K562 (cell line): ENCODE data around the gene THRSP. TPM values are rescaled to one million over a fixed set of nuclear protein-coding genes. Genes with fewer than 3 reads are reported as not detected.
A peak's percentile ranks its signal among the peaks of the same experiment; 100 is the strongest.

Source experiments
- AFF1 ChIP-seq, 2 experiments: fragments of 450-650 bp; IDR thresholded peaks; 2 replicates each; pipeline ENCODE4 v1.6.1; 2018; ENCODE audit warnings: mild to moderate bottlenecking in 2 of 2, low read depth in 1 of 2; ENCODE audit not compliant: partially characterized antibody in 2 of 2
- CBFB ChIP-seq: sonication (generic); formaldehyde crosslinking; IDR thresholded peaks from 2 replicates; pipeline ENCODE4 v1.4.0; 2020; ENCODE audit warnings: mild to moderate bottlenecking, missing genetic modification reagents
- CREB3 ChIP-seq: fragments of 450-650 bp; conservative IDR thresholded peaks from 2 replicates; pipeline ENCODE4 v1.6.1; 2016; ENCODE audit warnings: missing genetic modification characterization, low read depth, mild to moderate bottlenecking, missing compliant biosample characterization, moderate library complexity
- EP400 ChIP-seq: fragments of 450-650 bp; IDR thresholded peaks from 2 replicates; pipeline ENCODE4 v1.6.1; 2017; ENCODE audit warnings: antibody characterized with exemption, mild to moderate bottlenecking, moderate library complexity
- HDAC1 ChIP-seq, 2 experiments: fragments of 450-650 bp; IDR thresholded peaks; 2 replicates each; pipeline ENCODE4 v1.6.1; 2016 to 2017; ENCODE audit warnings: inconsistent platforms in 1 of 2, mild to moderate bottlenecking in 1 of 2, moderate library complexity in 1 of 2
- MEF2D ChIP-seq: conservative IDR thresholded peaks from 2 replicates; pipeline ENCODE4 v1.6.1; 2016; ENCODE audit warnings: low read depth, missing genetic modification characterization, missing compliant biosample characterization
- MYC ChIP-seq, 2 experiments: fragments of 250-450 bp in 1 of 2; sonication (Bioruptor Pico) in 1 of 2; IDR thresholded peaks; 2 replicates each; pipeline versions ENCODE4 v1.5.1 to v1.6.1; 2012 to 2021; ENCODE audit warnings: low read depth in 2 of 2, borderline replicate concordance in 1 of 2, improper control_type of control experiment in 1 of 2, low read length in 1 of 2, mild to moderate bottlenecking in 1 of 2, moderate library complexity in 1 of 2
- PKNOX1 ChIP-seq: fragments of 450-650 bp; IDR thresholded peaks from 2 replicates; pipeline ENCODE4 v1.6.1; 2016
- SOX6 ChIP-seq: fragments of 450-650 bp; IDR thresholded peaks from 2 replicates; pipeline ENCODE4 v1.6.1; 2014; ENCODE audit warnings: mild to moderate bottlenecking
- TAL1 ChIP-seq: fragments of 450-650 bp; IDR thresholded peaks from 2 replicates; pipeline ENCODE4 v1.6.1; 2016; ENCODE audit warnings: mild to moderate bottlenecking
- TRIM24 ChIP-seq, 2 experiments: fragments of 450-650 bp; IDR thresholded peaks; 2 replicates each; pipeline ENCODE4 v1.6.1; 2016
- polyA plus RNA-seq, 8 experiments: library from polyadenylated mRNA; depleted of rRNA in 4 of 8; stranded (reverse) in 5 of 8; unstranded in 3 of 8; fragments of >200 nt; fragmentation: Nextera tagmentation in 2 of 8; fragmentation: Illumina TruSeq in 1 of 8; extraction: Ambion mirVana in 2 of 8; extraction: Trizol in 1 of 8; gene quantifications; 2 replicates each; pipeline versions ENCODE4 v1.2.1 to v1.2.3, GENCODE V29; 2011 to 2014; ENCODE audit warnings: inconsistent platforms in 1 of 8, missing spikeins in 1 of 8
- total RNA-seq, 7 experiments: library from RNA; depleted of rRNA in 6 of 7; stranded (reverse); fragments of >200 nt in 6 of 7; fragmentation: Illumina TruSeq in 2 of 7; extraction: Trizol in 2 of 7; gene quantifications; 2 replicates each; pipeline versions ENCODE4 v1.2.1 to v1.2.3, GENCODE V29; 2011 to 2021; ENCODE audit warnings: low replicate concordance in 1 of 7
- TF ChIP-seq, protein P1 (sequence below), 3 experiments: fragments of 200-800 bp in 1 of 3; fragments of 250-450 bp in 1 of 3; fragments of 450-650 bp in 1 of 3; sonication (Bioruptor Pico) in 1 of 3; sonication (Bioruptor generic) in 1 of 3; formaldehyde crosslinking in 1 of 3; IDR thresholded peaks; 2 replicates each; pipeline versions ENCODE4 v1.6.1 to v1.8.0; 2016 to 2022; ENCODE audit warnings: mild to moderate bottlenecking in 2 of 3, missing genetic modification characterization in 2 of 3, missing compliant biosample characterization in 1 of 3, moderate library complexity in 1 of 3

THRSP gene
- total and polyA plus RNA-seq, 9 of the 15 experiments (the other 6 are each of a cell fraction or from before 2014, with no cell fraction given): 0.23 to 0.56 (median 0.31) TPM; not detected in 2

- TF ChIP-seq, protein P1, sequence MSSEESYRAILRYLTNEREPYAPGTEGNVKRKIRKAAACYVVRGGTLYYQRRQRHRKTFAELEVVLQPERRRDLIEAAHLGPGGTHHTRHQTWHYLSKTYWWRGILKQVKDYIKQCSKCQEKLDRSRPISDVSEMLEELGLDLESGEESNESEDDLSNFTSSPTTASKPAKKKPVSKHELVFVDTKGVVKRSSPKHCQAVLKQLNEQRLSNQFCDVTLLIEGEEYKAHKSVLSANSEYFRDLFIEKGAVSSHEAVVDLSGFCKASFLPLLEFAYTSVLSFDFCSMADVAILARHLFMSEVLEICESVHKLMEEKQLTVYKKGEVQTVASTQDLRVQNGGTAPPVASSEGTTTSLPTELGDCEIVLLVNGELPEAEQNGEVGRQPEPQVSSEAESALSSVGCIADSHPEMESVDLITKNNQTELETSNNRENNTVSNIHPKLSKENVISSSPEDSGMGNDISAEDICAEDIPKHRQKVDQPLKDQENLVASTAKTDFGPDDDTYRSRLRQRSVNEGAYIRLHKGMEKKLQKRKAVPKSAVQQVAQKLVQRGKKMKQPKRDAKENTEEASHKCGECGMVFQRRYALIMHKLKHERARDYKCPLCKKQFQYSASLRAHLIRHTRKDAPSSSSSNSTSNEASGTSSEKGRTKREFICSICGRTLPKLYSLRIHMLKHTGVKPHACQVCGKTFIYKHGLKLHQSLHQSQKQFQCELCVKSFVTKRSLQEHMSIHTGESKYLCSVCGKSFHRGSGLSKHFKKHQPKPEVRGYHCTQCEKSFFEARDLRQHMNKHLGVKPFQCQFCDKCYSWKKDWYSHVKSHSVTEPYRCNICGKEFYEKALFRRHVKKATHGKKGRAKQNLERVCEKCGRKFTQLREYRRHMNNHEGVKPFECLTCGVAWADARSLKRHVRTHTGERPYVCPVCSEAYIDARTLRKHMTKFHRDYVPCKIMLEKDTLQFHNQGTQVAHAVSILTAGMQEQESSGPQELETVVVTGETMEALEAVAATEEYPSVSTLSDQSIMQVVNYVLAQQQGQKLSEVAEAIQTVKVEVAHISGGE (CRISPR knock-in tag; IDR thresholded peaks at IDR 0.05): 0 out of 6 replicates have a peak, but pooled peaks of 1 of the 3 experiments have one; percentile 19
- peak; percentile 39; the same call in 1 of the 2 replicates for TF ChIP-seq TAL1
- TF ChIP-seq EP400: peak; percentile 94
- peak in 1 of 2 experiments; percentile 27; a peak in 1 of 4 replicates for TF ChIP-seq TRIM24 (IDR thresholded peaks at IDR 0.05)
- TF ChIP-seq PKNOX1: peak; percentile 51; the same call in 1 of the 2 replicates
- peak; percentile 92 for TF ChIP-seq MYC (IDR thresholded peaks at IDR 0.05; ENCODE audit: low read depth, low read length)
- TF ChIP-seq MYC (CRISPR knock-in tag; IDR thresholded peaks at IDR 0.05; ENCODE audit: borderline replicate concordance, low read depth): 0 out of 2 replicates have a peak, but pooled peaks have one; percentile 55
- TF ChIP-seq AFF1 (IDR thresholded peaks at IDR 0.05; ENCODE audit: low read depth in 1 of 2, partially characterized antibody in 2 of 2): peak in 1 of 2 experiments; percentile 19
- 0 out of 2 replicates have a peak, but pooled peaks have one; percentile 56 for TF ChIP-seq CBFB
- TF ChIP-seq CREB3: peak; percentile 86
- 0 out of 2 replicates have a peak, but pooled peaks have one; percentile 26 for TF ChIP-seq MEF2D
- peak in 1 of 2 experiments; percentile 41; a peak in 1 of 4 replicates for TF ChIP-seq HDAC1 (IDR thresholded peaks at IDR 0.05)
- TF ChIP-seq SOX6: 0 out of 2 replicates have a peak, but pooled peaks have one; percentile 49
Measured at GRCh38 chr11:78014937-78015520, 48.6 kb upstream of the THRSP start (continued).
